ENCODE measurements around the gene PAIP1. TPM values are rescaled to one million over a fixed set of nuclear protein-coding genes. Genes with fewer than 3 reads are reported as not detected.
"Not testable (repeated sequence)": the region's sequence is repeated elsewhere in the genome, so short reads cannot be mapped to it uniquely, and the experiment has no call there.

The PAIP1 gene
- total and polyA plus RNA-seq, 3 experiments from 2014 or later, result 40.4 to 59.3 (median 57.2) TPM

DNA sequence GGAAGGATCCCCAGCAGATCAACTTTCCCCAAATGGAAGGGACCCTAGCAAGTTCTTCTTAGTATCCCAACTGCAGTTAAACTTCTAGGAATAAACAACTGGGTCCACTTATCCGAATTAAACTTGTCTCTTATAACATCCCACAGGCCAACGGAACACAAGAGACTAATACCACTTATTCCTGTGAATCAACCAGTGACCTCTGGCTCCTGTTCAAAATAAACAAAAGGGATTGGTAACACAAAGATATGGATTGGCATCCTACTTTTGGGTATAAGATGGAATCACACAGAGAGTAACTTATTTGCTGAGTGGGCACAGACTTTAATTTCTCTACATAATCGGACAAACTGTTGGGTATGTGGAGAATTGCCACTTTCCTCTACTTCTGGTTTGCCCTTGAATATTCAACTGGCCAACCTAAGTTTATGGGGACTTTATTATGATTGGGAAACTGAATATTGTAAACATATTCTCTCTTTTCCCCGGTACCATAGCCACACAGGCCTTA, 12.4 kb upstream of the PAIP1 start:
- Mint-ChIP-seq H3K4me1 (no peaks in the 10 kb centered on the region), H3K9me3 (no peaks in the 10 kb centered on the region), H3K27me3 (peaks cover 0 to 5% of the 10 kb centered on the region in 2 donors), H3K27ac (no peak overlapping the region), H3K4me3 (no peak overlapping the region), H3K36me3 (peaks cover 0 to 4% (median 2%) of the 10 kb centered on the region in 3 donors)
- Histone ChIP-seq H3K36me3 (ENCODE audit: insufficient read depth, low read length) (no peaks in the 10 kb centered on the region), H3K9me3 (ENCODE audit: low read length) (no peaks in the 10 kb centered on the region), H3K27me3 (ENCODE audit: insufficient read depth, low read length, poor library complexity, severe bottlenecking) (no peaks in the 10 kb centered on the region), H3K4me3 (ENCODE audit: low read length) (no peak overlapping the region), H3K4me1 (ENCODE audit: insufficient read depth, low read length) (no peaks in the 10 kb centered on the region), H3K27ac (ENCODE audit: low read depth, low read length) (no peak overlapping the region)
- ChIA-PET POLR2A (no interaction called here), CTCF (no interaction called here)
- DNase-seq, result no peak

DNA sequence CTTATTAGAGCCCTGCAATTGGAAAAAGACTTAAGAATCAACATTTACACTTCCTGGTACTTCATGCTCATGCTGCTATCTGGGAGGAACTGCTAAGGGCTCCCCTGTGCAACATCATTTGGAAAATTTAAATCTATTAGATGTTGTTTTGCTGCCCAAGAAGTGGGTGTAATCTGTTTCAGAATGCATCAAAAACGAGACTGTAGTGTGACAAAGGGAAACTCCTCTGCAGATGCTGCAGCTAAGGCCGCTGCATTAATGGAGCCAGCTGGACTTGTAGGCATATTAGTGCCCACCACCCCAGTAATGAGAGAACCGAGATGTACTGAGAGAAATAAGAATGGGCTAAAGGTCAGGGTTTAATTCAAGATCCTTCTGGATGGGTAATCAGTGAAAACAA, 11.1 kb upstream of the PAIP1 start:
- Histone ChIP-seq H3K36me3 (ENCODE audit: insufficient read depth, low read length) (no peaks in the 10 kb centered on the region), H3K4me1 (ENCODE audit: insufficient read depth, low read length) (no peaks in the 10 kb centered on the region), H3K27ac (ENCODE audit: low read depth, low read length) (no peak overlapping the region), H3K27me3 (ENCODE audit: insufficient read depth, low read length, poor library complexity, severe bottlenecking) (no peaks in the 10 kb centered on the region), H3K4me3 (ENCODE audit: low read length) (no peak overlapping the region), H3K9me3 (ENCODE audit: low read length) (no peaks in the 10 kb centered on the region)
- no peak for DNase-seq
- H3K4me1 Mint-ChIP-seq, result no peaks in the 10 kb centered on the region
- peak overlapping the region in 1 of 8 donors; percentile 84 for H3K27ac Mint-ChIP-seq
- CTCF ChIA-PET, result interaction anchor here (1.2 kb wide), 1 partner anchor 12 kb away, joined by 3 read pairs; no protein-coding TSS in a partner anchor
- H3K9me3 Mint-ChIP-seq, result no peaks in the 10 kb centered on the region
- H3K27me3 Mint-ChIP-seq, result peaks cover 0 to 5% of the 10 kb centered on the region in 2 donors
- no peak overlapping the region for H3K4me3 Mint-ChIP-seq
- peaks cover 0 to 4% (median 2%) of the 10 kb centered on the region in 3 donors for H3K36me3 Mint-ChIP-seq
- POLR2A ChIA-PET, result no interaction called here

DNA sequence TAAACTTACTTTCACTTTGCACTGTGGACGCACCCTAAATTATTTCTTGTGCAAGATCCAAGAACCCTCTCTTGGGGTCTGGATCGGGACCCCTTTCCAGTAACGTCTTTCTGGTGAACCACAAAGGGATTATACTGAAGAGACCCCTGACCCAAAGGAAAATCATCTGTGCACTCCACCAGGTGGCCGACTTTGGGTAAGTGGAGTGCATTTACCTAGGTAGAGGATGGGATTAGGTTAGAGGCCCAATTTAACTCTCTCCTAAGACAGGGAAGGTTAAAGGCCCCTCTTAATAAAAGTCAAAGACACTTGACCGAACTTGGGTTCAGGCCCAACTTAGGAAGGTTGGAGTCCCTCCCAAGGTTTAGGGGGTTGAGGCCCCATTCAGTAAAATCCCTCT, 8.2 kb upstream of the PAIP1 start:
- Histone ChIP-seq H3K4me1 (ENCODE audit: insufficient read depth, low read length) (no peaks in the 10 kb centered on the region), H3K27ac (ENCODE audit: low read depth, low read length) (no peak overlapping the region), H3K4me3 (ENCODE audit: low read length) (no peak overlapping the region), H3K36me3 (ENCODE audit: insufficient read depth, low read length) (no peaks in the 10 kb centered on the region), H3K27me3 (ENCODE audit: insufficient read depth, low read length, poor library complexity, severe bottlenecking) (no peaks in the 10 kb centered on the region), H3K9me3 (ENCODE audit: low read length) (no peaks in the 10 kb centered on the region)
- Mint-ChIP-seq H3K4me3 (peak overlapping the region in 1 of 7 donors; percentile 64), H3K36me3 (peaks cover 0 to 1% (median 0%) of the 10 kb centered on the region in 3 donors), H3K27me3 (peaks cover 0 to 12% of the 10 kb centered on the region in 2 donors), H3K4me1 (no peaks in the 10 kb centered on the region), H3K27ac (no peak overlapping the region), H3K9me3 (no peaks in the 10 kb centered on the region)
- ChIA-PET CTCF (interaction anchor here (1.8 kb wide), 1 partner anchor 9 kb away, joined by 3 read pairs; no protein-coding TSS in a partner anchor), POLR2A (no interaction called here)
- DNase-seq, result no peak

DNA sequence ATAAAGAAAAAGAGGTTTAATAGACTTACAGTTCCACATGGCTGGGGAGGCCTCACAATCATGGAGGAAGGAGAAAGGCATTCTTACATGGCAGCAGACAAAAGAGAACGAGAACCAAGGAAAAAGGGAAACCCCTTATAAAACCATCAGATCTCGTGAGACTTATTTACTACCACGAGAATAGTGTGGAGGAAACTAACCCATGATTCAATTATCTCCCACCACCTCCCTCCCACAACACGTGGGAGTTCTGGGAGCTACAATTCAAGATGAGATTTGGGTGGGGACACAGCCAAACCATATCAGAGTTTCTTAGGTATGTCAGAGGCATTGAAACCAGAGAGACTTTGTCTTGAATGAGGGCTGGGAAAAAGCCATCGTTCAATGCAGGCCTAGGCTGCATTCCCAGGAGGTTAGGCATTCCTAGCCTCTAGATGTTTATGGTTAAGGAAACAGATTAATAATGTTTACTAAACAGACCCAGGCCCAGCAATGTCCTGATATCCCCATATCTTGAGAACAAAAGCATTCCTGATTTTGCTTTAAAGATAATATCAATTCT, 7.5 kb upstream of the PAIP1 start:
- no peaks in the 10 kb centered on the region for H3K36me3 Mint-ChIP-seq
- H3K9me3 ChIP-seq (ENCODE audit: low read length), result no peaks in the 10 kb centered on the region
- no peak for DNase-seq
- POLR2A ChIA-PET, result no interaction called here
- no peaks in the 10 kb centered on the region for H3K36me3 ChIP-seq (ENCODE audit: insufficient read depth, low read length)
- no peaks in the 10 kb centered on the region for H3K9me3 Mint-ChIP-seq
- H3K4me1 Mint-ChIP-seq, result no peaks in the 10 kb centered on the region
- H3K4me3 Mint-ChIP-seq, result no peak overlapping the region
- CTCF ChIA-PET, result interaction anchor here (1.8 kb wide), 1 partner anchor 10 kb away, joined by 3 read pairs; no protein-coding TSS in a partner anchor
- H3K4me1 ChIP-seq (ENCODE audit: insufficient read depth, low read length), result no peaks in the 10 kb centered on the region
- no peak overlapping the region for H3K27ac Mint-ChIP-seq
- no peaks in the 10 kb centered on the region for H3K27me3 ChIP-seq (ENCODE audit: insufficient read depth, low read length, poor library complexity, severe bottlenecking)
- H3K4me3 ChIP-seq (ENCODE audit: low read length), result no peak overlapping the region
- H3K27me3 Mint-ChIP-seq, result peaks cover 0 to 12% of the 10 kb centered on the region in 2 donors
- H3K27ac ChIP-seq (ENCODE audit: low read depth, low read length), result no peak overlapping the region

DNA sequence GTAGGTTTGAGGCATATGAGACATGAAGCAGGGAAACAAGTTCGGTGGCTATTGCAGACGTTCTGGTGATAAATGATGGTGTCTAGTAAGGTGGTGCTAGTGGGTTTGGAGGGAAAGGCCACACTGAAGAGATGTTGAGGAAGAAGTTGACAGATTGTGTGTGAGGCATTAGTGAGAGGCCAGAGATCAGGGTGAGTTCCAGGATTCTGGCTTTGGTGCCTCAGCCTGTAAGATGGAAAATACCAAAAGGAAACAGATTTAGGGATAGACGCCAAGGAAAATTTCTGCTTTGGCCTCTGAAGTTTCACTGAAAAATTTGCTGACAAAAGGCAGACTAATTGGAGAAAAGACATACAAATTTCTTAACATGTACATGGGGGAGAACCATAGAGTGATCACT, 6.4 kb upstream of the PAIP1 start:
- no peaks in the 10 kb centered on the region for H3K9me3 ChIP-seq (ENCODE audit: low read length)
- Mint-ChIP-seq H3K27me3 (peaks cover 0 to 12% of the 10 kb centered on the region in 2 donors), H3K4me1 (peaks cover 2 to 4% (median 3%) of the 10 kb centered on the region in 3 donors), H3K36me3 (no peaks in the 10 kb centered on the region), H3K4me3 (no peak overlapping the region), H3K9me3 (no peaks in the 10 kb centered on the region), H3K27ac (no peak overlapping the region)
- no peaks in the 10 kb centered on the region for H3K36me3 ChIP-seq (ENCODE audit: insufficient read depth, low read length)
- no peak overlapping the region for H3K4me3 ChIP-seq (ENCODE audit: low read length)
- ChIA-PET CTCF (interaction anchor here (1.8 kb wide), 1 partner anchor 11 kb away, joined by 3 read pairs; no protein-coding TSS in a partner anchor), POLR2A (no interaction called here)
- H3K27ac ChIP-seq (ENCODE audit: low read depth, low read length), result no peak overlapping the region
- H3K4me1 ChIP-seq (ENCODE audit: insufficient read depth, low read length), result no peaks in the 10 kb centered on the region
- DNase-seq, result no peak
- H3K27me3 ChIP-seq (ENCODE audit: insufficient read depth, low read length, poor library complexity, severe bottlenecking), result no peaks in the 10 kb centered on the region

DNA sequence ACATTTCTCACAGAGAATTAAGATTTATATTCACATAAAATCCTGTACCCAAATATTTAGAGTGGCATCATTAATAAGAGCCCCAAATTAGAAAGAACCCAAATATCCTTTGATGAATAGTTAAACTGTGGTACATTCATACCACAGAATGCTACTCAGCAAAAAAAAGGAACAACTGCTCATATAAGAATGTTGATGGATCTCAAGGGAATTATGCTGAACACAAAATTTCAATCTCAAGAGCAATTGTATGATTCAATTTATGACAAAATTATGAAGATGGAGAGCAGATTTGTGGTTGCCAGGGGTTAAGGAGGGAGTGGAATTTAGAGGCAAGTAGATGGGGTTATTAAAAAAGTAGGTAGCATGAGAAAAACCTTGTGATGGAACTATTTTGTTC, 4.5 kb upstream of the PAIP1 start:
- Histone ChIP-seq H3K4me1 (ENCODE audit: insufficient read depth, low read length) (no peaks in the 10 kb centered on the region), H3K27me3 (ENCODE audit: insufficient read depth, low read length, poor library complexity, severe bottlenecking) (no peaks in the 10 kb centered on the region), H3K4me3 (ENCODE audit: low read length) (no peak overlapping the region), H3K27ac (ENCODE audit: low read depth, low read length) (no peak overlapping the region), H3K36me3 (ENCODE audit: insufficient read depth, low read length) (no peaks in the 10 kb centered on the region), H3K9me3 (ENCODE audit: low read length) (no peaks in the 10 kb centered on the region)
- Mint-ChIP-seq H3K27me3 (peaks cover 0 to 10% of the 10 kb centered on the region in 2 donors), H3K4me3 (no peak overlapping the region), H3K4me1 (peaks cover 10 to 12% (median 10%) of the 10 kb centered on the region in 3 donors), H3K27ac (no peak overlapping the region), H3K36me3 (peaks cover 0 to 4% (median 0%) of the 10 kb centered on the region in 3 donors), H3K9me3 (no peaks in the 10 kb centered on the region)
- ChIA-PET POLR2A (no interaction called here), CTCF (no interaction called here)
- DNase-seq, result no peak

DNA sequence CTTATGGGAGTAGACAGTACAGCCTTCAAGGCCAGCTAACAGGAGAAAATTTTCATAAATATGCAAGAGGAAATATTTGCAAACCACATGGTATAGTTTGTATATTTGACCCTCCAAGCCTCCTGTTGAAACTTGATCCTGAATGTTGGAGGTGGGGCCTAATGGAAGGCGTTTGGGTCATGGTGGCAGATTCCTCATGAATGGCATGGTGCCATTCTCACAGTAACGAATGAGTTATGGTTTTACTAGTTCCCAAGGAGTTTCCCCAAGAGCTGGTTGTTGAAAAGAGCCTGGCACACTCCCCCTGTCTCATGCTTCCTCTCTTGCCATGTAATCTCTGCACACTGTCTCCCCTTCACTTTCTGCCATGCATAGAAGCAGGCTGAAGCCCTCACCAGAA, 3.3 kb upstream of the PAIP1 start:
- H3K36me3 Mint-ChIP-seq, result peaks cover 0 to 11% (median 0%) of the 10 kb centered on the region in 3 donors
- peak overlapping the region in 1 of 7 donors; percentile 66 for H3K4me3 Mint-ChIP-seq
- CTCF ChIA-PET, result interaction anchor here (0.8 kb wide), 1 partner anchor 72 kb away, joined by 3 read pairs; no protein-coding TSS in a partner anchor
- Histone ChIP-seq H3K36me3 (ENCODE audit: insufficient read depth, low read length) (no peaks in the 10 kb centered on the region), H3K27ac (ENCODE audit: low read depth, low read length) (no peak overlapping the region), H3K27me3 (ENCODE audit: insufficient read depth, low read length, poor library complexity, severe bottlenecking) (no peaks in the 10 kb centered on the region), H3K4me1 (ENCODE audit: insufficient read depth, low read length) (peaks cover 9% of the 10 kb centered on the region), H3K9me3 (ENCODE audit: low read length) (no peaks in the 10 kb centered on the region), H3K4me3 (ENCODE audit: low read length) (no peak overlapping the region)
- DNase-seq, result no peak
- peaks cover 1 to 7% of the 10 kb centered on the region in 2 donors for H3K27me3 Mint-ChIP-seq
- peak overlapping the region in 1 of 8 donors; percentile 46 for H3K27ac Mint-ChIP-seq
- H3K4me1 Mint-ChIP-seq, result peaks cover 10 to 18% (median 12%) of the 10 kb centered on the region in 3 donors
- POLR2A ChIA-PET, result no interaction called here
- H3K9me3 Mint-ChIP-seq, result no peaks in the 10 kb centered on the region

DNA sequence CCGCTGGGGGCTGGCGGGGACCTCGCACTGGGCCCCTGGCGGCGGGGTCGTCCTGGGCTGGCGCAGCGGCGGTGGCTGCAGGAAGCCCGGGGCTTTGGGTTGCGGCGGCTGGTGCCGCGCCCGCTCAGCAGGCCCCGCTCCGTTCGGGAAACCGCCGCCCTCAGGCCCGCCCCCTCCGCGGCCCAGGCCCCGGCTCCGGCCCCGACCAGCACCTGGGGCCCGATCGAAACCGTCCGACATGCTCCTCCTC, 345 bp downstream of the PAIP1 start:
- DNase-seq; H3K9me3 Mint-ChIP-seq; H3K27me3 ChIP-seq (ENCODE audit: insufficient read depth, low read length, poor library complexity, severe bottlenecking); H3K27me3 Mint-ChIP-seq; H3K9me3 ChIP-seq (ENCODE audit: low read length): not testable (repeated sequence)
- Mint-ChIP-seq H3K27ac (peak overlapping the region in 1 of 8 donors; percentile 98), H3K4me1 (peaks cover 10 to 20% (median 12%) of the 10 kb centered on the region in 3 donors), H3K36me3 (peaks cover 0 to 13% (median 0%) of the 10 kb centered on the region in 3 donors), H3K4me3 (peak overlapping the region in 6 of 7 donors; percentile 91 to 96 (median 95))
- ChIA-PET POLR2A (interaction anchor here (1.0 to 3.2 kb wide), 3 partner anchors 46 to 72 kb away, joined by 3 to 49 read pairs (median 9); partner anchors contain the start of genes NNT and TMEM267), CTCF (interaction anchor here (1.3 to 2.6 kb wide), 4 partner anchors 28 to 72 kb away, joined by 3 to 10 read pairs (median 7); partner anchors contain the start of genes NNT and TMEM267)
- H3K4me1 ChIP-seq (ENCODE audit: insufficient read depth, low read length), result peaks cover 43% of the 10 kb centered on the region
- H3K4me3 ChIP-seq (ENCODE audit: low read length), result peak overlapping the region; percentile 63
- peaks cover 16% of the 10 kb centered on the region for H3K36me3 ChIP-seq (ENCODE audit: insufficient read depth, low read length)
- peak overlapping the region; percentile 81 for H3K27ac ChIP-seq (ENCODE audit: low read depth, low read length)
